SU-DHL-6 (cell line): ENCODE measurements around the gene SGSM1.

ENCODE experiments used
- EZH2phosphoT487 ChIP-seq: fragments of 200-600 bp; sonication (generic), shearing (Covaris generic); conservative IDR thresholded peaks from 2 replicates; pipeline ENCODE4 v1.6.1; 2018; ENCODE audit warnings: mild to moderate bottlenecking, antibody characterized with exemption, low read length, moderate library complexity, mixed read lengths
- TF ChIP-seq, protein P1 (sequence below): fragments of 200-600 bp; sonication (generic); IDR thresholded peaks from one replicate; pipeline ENCODE4 v1.5.1; 2017; ENCODE audit warnings: antibody characterized with exemption, mild to moderate bottlenecking, low read length, moderate library complexity; ENCODE audit not compliant: insufficient read depth, poor library complexity, severe bottlenecking

GRCh38 chr22:24831687-24832086, 25.7 kb downstream of the SGSM1 start:
- TF ChIP-seq, protein P1, sequence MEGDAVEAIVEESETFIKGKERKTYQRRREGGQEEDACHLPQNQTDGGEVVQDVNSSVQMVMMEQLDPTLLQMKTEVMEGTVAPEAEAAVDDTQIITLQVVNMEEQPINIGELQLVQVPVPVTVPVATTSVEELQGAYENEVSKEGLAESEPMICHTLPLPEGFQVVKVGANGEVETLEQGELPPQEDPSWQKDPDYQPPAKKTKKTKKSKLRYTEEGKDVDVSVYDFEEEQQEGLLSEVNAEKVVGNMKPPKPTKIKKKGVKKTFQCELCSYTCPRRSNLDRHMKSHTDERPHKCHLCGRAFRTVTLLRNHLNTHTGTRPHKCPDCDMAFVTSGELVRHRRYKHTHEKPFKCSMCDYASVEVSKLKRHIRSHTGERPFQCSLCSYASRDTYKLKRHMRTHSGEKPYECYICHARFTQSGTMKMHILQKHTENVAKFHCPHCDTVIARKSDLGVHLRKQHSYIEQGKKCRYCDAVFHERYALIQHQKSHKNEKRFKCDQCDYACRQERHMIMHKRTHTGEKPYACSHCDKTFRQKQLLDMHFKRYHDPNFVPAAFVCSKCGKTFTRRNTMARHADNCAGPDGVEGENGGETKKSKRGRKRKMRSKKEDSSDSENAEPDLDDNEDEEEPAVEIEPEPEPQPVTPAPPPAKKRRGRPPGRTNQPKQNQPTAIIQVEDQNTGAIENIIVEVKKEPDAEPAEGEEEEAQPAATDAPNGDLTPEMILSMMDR: no peak
- TF ChIP-seq EZH2phosphoT487: no peak
